H9 (cell line): ENCODE data around the gene HSPA12A. TPM values are rescaled to one million over a fixed set of nuclear protein-coding genes. Genes with fewer than 3 reads are reported as not detected.

Source experiments
- DNase-seq: peaks from one replicate; pipeline ENCODE4 v3.0.0-alpha.2; 2017
- H2AFZ ChIP-seq: one replicate; pipeline ENCODE4 v1.6.1; 2013; ENCODE audit warnings: mild to moderate bottlenecking, low read length, control low read depth, moderate library complexity
- H2AK5ac ChIP-seq: 2 replicates; pipeline ENCODE4 v1.6.1; 2013; ENCODE audit warnings: low read length, control low read depth, mixed read lengths; ENCODE audit not compliant: insufficient read length
- H2BK120ac ChIP-seq: one replicate; pipeline ENCODE4 v1.6.1; 2013; ENCODE audit warnings: low read depth, mild to moderate bottlenecking, low read length, control low read depth, inconsistent platforms; ENCODE audit not compliant: poor library complexity, severe bottlenecking
- H2BK12ac ChIP-seq: 2 replicates; pipeline ENCODE4 v1.6.1; 2013; ENCODE audit warnings: low read length, control low read depth, mixed read lengths, low read depth; ENCODE audit not compliant: insufficient read length
- H2BK15ac ChIP-seq: 2 replicates; pipeline ENCODE4 v1.6.1; 2013; ENCODE audit warnings: low read depth, low read length, control low read depth
- H2BK20ac ChIP-seq: one replicate; pipeline ENCODE4 v1.6.1; 2013; ENCODE audit warnings: low read depth, mild to moderate bottlenecking, low read length, control low read depth, inconsistent platforms; ENCODE audit not compliant: poor library complexity, severe bottlenecking
- H2BK5ac ChIP-seq: 2 replicates; pipeline ENCODE4 v1.6.1; 2013; ENCODE audit warnings: low read length, control low read depth, mixed read lengths; ENCODE audit not compliant: insufficient read length
- H3K14ac ChIP-seq: 2 replicates; pipeline ENCODE4 v1.6.1; 2013; ENCODE audit warnings: low read length, control low read depth; ENCODE audit not compliant: insufficient read depth
- H3K18ac ChIP-seq: 2 replicates; pipeline ENCODE4 v1.6.1; 2013; ENCODE audit warnings: low read depth, mild to moderate bottlenecking, mixed read lengths, low read length, control low read depth; ENCODE audit not compliant: insufficient read length
- H3K23ac ChIP-seq: 2 replicates; pipeline ENCODE4 v1.6.1; 2013; ENCODE audit warnings: low read length, control low read depth, mixed read lengths, low read depth; ENCODE audit not compliant: insufficient read length
- H3K23me2 ChIP-seq: 2 replicates; pipeline ENCODE4 v1.6.1; 2013; ENCODE audit warnings: low read depth, mild to moderate bottlenecking, mixed read lengths, low read length, control low read depth; ENCODE audit not compliant: insufficient read length, poor library complexity, severe bottlenecking
- H3K27ac ChIP-seq: 2 replicates; pipeline ENCODE4 v1.5.1; 2013; ENCODE audit warnings: low read length, control low read depth, mixed read lengths, low read depth; ENCODE audit not compliant: insufficient read length
- H3K27me3 ChIP-seq: 2 replicates; pipeline ENCODE4 v1.6.1; 2013; ENCODE audit warnings: low read length, control low read depth, inconsistent platforms; ENCODE audit not compliant: insufficient read depth
- H3K4ac ChIP-seq: 2 replicates; pipeline ENCODE4 v1.6.1; 2013; ENCODE audit warnings: low read depth, mild to moderate bottlenecking, control low read depth, inconsistent platforms, low read length, moderate library complexity
- H3K4me1 ChIP-seq: 2 replicates; pipeline ENCODE4 v1.6.1; 2013; ENCODE audit warnings: low read length, control low read depth, inconsistent platforms; ENCODE audit not compliant: insufficient read depth
- H3K4me2 ChIP-seq: 2 replicates; pipeline ENCODE4 v1.6.1; 2013; ENCODE audit warnings: low read length, control low read depth, mixed read lengths; ENCODE audit not compliant: insufficient read length, insufficient read depth
- H3K56ac ChIP-seq: 2 replicates; pipeline ENCODE4 v1.6.1; 2013; ENCODE audit warnings: low read depth, mild to moderate bottlenecking, mixed read lengths, low read length, control low read depth; ENCODE audit not compliant: insufficient read length
- H3K79me1 ChIP-seq: 2 replicates; pipeline ENCODE4 v1.6.1; 2013; ENCODE audit warnings: low read depth, mild to moderate bottlenecking, moderate library complexity, low read length, control low read depth, inconsistent platforms; ENCODE audit not compliant: insufficient read depth, poor library complexity, severe bottlenecking
- H3K79me2 ChIP-seq: 2 replicates; pipeline ENCODE4 v1.6.1; 2013; ENCODE audit warnings: low read length, control low read depth, inconsistent platforms; ENCODE audit not compliant: insufficient read depth
- H3K9ac ChIP-seq: 2 replicates; pipeline ENCODE4 v1.6.1; 2013; ENCODE audit warnings: low read length, control low read depth, mixed read lengths; ENCODE audit not compliant: insufficient read length; ENCODE audit errors: extremely low read depth
- H3K9me3 ChIP-seq: one replicate; pipeline ENCODE4 v1.6.1; 2013; ENCODE audit warnings: low read depth, low read length, inconsistent platforms; ENCODE audit not compliant: control insufficient read depth
- H3T11ph ChIP-seq: one replicate; pipeline ENCODE4 v1.6.1; 2013; ENCODE audit warnings: mild to moderate bottlenecking, low read length, control low read depth, inconsistent platforms
- H4K20me1 ChIP-seq: one replicate; pipeline ENCODE4 v1.6.1; 2013; ENCODE audit not compliant: control insufficient read depth, insufficient read length, insufficient read depth
- H4K5ac ChIP-seq: 2 replicates; pipeline ENCODE4 v1.6.1; 2013; ENCODE audit warnings: low read depth, mild to moderate bottlenecking, mixed read lengths, low read length, control low read depth; ENCODE audit not compliant: insufficient read length
- H4K8ac ChIP-seq: replicated peaks from 2 replicates; pipeline ENCODE4 v1.6.1; 2013; ENCODE audit warnings: low read length, control low read depth, mixed read lengths, low read depth; ENCODE audit not compliant: insufficient read length
- H4K91ac ChIP-seq: 2 replicates; pipeline ENCODE4 v1.6.1; 2013; ENCODE audit warnings: low read depth, mild to moderate bottlenecking, moderate library complexity, mixed read lengths, low read length, control low read depth; ENCODE audit not compliant: insufficient read length
- H3K27ac Mint-ChIP-seq, 3 experiments: 2 replicates in 2 of 3; 3 replicates in 1 of 3; pipeline ENCODE4 v1.8.0; 2020 to 2021; ENCODE audit warnings: mixed read lengths in 3 of 3, mild to moderate bottlenecking in 1 of 3, moderate library complexity in 1 of 3
- H3K27me3 Mint-ChIP-seq: 2 replicates; pipeline ENCODE4 v1.8.0; 2021; ENCODE audit warnings: low read depth, mild to moderate bottlenecking, moderate library complexity, mixed read lengths
- H3K36me3 Mint-ChIP-seq, 3 experiments: 2 replicates in 2 of 3; 3 replicates in 1 of 3; pipeline ENCODE4 v1.8.0; 2020 to 2021; ENCODE audit warnings: low read depth in 3 of 3, mixed read lengths in 3 of 3; ENCODE audit not compliant: insufficient read depth in 1 of 3
- H3K4me1 Mint-ChIP-seq, 2 experiments: 2 replicates each; pipeline ENCODE4 v1.8.0; 2020; ENCODE audit warnings: mixed read lengths in 2 of 2
- H3K4me3 Mint-ChIP-seq, 2 experiments: 2 replicates in 1 of 2; 3 replicates in 1 of 2; pipeline ENCODE4 v1.8.0; 2020 to 2021; ENCODE audit warnings: mild to moderate bottlenecking in 2 of 2, mixed read lengths in 2 of 2, moderate library complexity in 1 of 2
- H3K9me3 Mint-ChIP-seq, 2 experiments: 2 replicates in 1 of 2; 3 replicates in 1 of 2; pipeline ENCODE4 v1.8.0; 2020; ENCODE audit warnings: mild to moderate bottlenecking in 2 of 2, mixed read lengths in 2 of 2, moderate library complexity in 1 of 2
- CTCF ChIP-seq: fragments of 200-600 bp; sonication (generic); conservative IDR thresholded peaks from 3 replicates; pipeline ENCODE4 v1.8.0; 2021; ENCODE audit warnings: antibody characterized with exemption, mild to moderate bottlenecking
- WGBS: extraction: QIAGEN DNeasy Blood & Tissue Kit; methylation state at CpG from one replicate; pipeline ENCODE4 v1.1.7; 2013; ENCODE audit warnings: missing lambda C conversion rate, low lambda C conversion rate, mixed read lengths; ENCODE audit not compliant: insufficient read length; ENCODE audit errors: extremely low coverage; 5-methylcytosine and 5-hydroxymethylcytosine counted together
- total RNA-seq: library from RNA; stranded (reverse); gene quantifications from 2 replicates; pipeline ENCODE4 v1.2.1, GENCODE V29; 2021

The HSPA12A gene
- total RNA-seq, 1 experiment from 2014 or later, result 3.2 TPM

- no peak overlapping the region for H3K56ac ChIP-seq
- H3K9me3 ChIP-seq, result no peaks in the 10 kb centered on the region
- peaks cover 2 to 14% of the 10 kb centered on the region in 2 experiments; a peak in 2 of 4 replicates for H3K4me1 Mint-ChIP-seq
- H4K20me1 ChIP-seq, result no peaks in the 10 kb centered on the region
- no peak overlapping the region for H3K27ac ChIP-seq
- H3K4me1 ChIP-seq, result no peaks in the 10 kb centered on the region
- WGBS, result no CpG with 5 or more reads among the region's 5 CpGs
- no peak overlapping the region for H3K23ac ChIP-seq
- H3K4ac ChIP-seq, result no peak overlapping the region
- no peak overlapping the region for H4K5ac ChIP-seq
- TF ChIP-seq CTCF, result no peak
- peaks cover 56% of the 10 kb centered on the region for H3K27me3 Mint-ChIP-seq
- no peak overlapping the region for H3K9ac ChIP-seq
- H3K9me3 Mint-ChIP-seq, result peaks cover 2 to 3% of the 10 kb centered on the region in 2 experiments; a peak in 3 of 5 replicates
- H3K18ac ChIP-seq, result no peak overlapping the region
- no peak overlapping the region for H2BK15ac ChIP-seq
- H2AK5ac ChIP-seq, result no peak overlapping the region
- no peaks in the 10 kb centered on the region for H3K79me2 ChIP-seq
- H2AFZ ChIP-seq, result no peak overlapping the region
- peaks cover 0 to 4% (median 0%) of the 10 kb centered on the region in 3 experiments; a peak in 2 of 7 replicates for H3K36me3 Mint-ChIP-seq
- H3T11ph ChIP-seq, result no peak overlapping the region
- peaks cover 11% of the 10 kb centered on the region for H3K23me2 ChIP-seq
- no peak overlapping the region for H2BK120ac ChIP-seq
- H3K27me3 ChIP-seq, result peaks cover 10% of the 10 kb centered on the region
- H2BK5ac ChIP-seq, result no peak overlapping the region
- no peak overlapping the region for H4K8ac ChIP-seq
- no peak for DNase-seq
- H3K79me1 ChIP-seq, result no peaks in the 10 kb centered on the region
- H3K14ac ChIP-seq, result no peak overlapping the region
- H4K91ac ChIP-seq, result no peak overlapping the region
- no peak overlapping the region for H3K27ac Mint-ChIP-seq
- H2BK12ac ChIP-seq, result no peak overlapping the region
- no peak overlapping the region for H2BK20ac ChIP-seq
- no peak overlapping the region for H3K4me3 Mint-ChIP-seq
- H3K4me2 ChIP-seq, result no peak overlapping the region
Observed at GRCh38 chr10:116738339-116738738, 4.0 kb downstream of the HSPA12A start.
